GM20431 (cell line): ENCODE results near the gene POU6F2.

Experiments used
- in situ Hi-C: fragments of 300-500 bp; cut with MseI, MboI; formaldehyde crosslinking; loops from one replicate; pipeline ENCODE4 v1.15.0; 2020; ENCODE audit warnings: low sequenced_read_pairs; ENCODE audit not compliant: unreplicated experiment

The POU6F2 gene

GRCh38 chr7:38977685-38978084 is at the start of gene POU6F2:
Gene POU6F2 (plus strand): TSS chr7:38977909. CDS start chr7:38977954, 45 bp downstream.
- in situ Hi-C loops = no loop called here

DNA sequence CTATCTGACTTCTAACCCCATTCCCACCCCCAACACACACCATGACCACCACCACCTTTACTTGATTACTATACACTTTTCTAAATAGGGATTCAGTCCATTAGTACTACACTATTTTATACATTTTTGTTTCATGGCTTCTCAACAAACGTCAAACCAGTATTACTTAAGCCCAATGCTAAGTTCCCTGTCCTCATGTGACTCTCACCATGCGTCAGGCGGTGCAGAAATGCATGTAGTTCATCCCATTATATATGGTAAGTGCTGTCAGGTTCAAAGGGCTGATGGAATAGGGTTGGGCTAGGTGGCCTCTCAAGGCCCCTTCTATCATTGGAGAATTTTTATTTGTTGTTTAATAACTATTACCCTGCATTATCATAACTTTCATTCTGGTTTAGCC is 49.2 kb upstream of the POU6F2 start:
- in situ Hi-C loops = loop anchor here (25.0 kb wide), 1 partner anchor 534 kb away; no protein-coding TSS in a partner anchor

DNA sequence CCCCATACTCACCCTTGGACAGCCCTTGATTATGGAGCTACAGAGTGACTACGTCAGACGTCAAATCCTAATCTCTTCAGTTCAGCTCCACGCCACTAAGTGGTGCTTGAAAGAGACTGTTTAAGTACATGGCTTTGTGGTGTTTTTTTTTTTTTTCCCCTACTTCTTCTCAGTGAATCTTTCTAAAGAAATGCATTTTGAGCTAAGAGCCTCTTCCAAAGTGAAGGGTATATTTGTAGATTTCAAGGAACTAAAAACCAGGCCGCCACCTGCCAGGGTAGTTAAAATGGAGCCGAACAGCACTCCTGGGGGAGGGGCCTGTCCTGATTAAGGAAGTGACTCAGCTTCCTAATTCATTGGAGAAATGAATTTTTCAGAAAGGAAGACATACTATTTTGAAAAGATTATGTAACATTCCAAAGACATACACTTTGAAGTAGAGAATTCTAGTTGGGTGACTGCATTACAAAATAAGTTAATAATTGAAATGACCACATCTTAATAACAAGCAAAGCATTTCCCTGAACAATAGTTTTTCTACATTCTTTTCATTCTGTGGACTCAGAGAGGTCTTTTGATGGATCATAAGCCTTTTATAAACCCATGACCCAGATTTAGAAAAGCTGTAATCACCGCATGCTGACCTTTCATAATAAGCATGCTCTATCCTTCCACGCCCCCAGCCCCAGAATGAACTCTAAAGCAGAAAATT is 48.1 kb upstream of the POU6F2 start:
- in situ Hi-C loops = loop anchor here (25.0 kb wide), 1 partner anchor 533 kb away; no protein-coding TSS in a partner anchor

- in situ Hi-C loops = loop anchor here (25.0 kb wide), 1 partner anchor 530 kb away; no protein-coding TSS in a partner anchor
These were observed 45.1 kb upstream of the POU6F2 start for GRCh38 chr7:38932509-38933168.

DNA sequence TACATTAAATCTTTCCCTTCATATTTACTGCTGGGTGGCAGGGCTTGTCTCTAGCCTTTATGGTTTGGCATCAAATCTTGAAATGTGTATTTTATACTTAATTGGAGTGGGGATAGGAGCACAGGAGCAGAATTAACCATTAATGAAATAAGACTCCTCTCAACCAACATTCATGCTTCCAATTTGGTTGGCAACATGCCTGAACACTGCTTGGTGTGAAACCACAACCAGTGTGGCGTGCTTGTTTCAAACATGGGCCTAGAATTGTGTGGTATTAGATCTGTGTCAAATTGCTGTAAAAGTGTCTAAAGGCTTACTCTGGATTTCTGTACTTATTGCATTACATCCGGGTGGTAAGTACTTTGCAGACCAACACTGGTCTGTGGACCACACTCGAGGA is 43.7 kb upstream of the POU6F2 start:
- in situ Hi-C loops = loop anchor here (25.0 kb wide), 1 partner anchor 528 kb away; no protein-coding TSS in a partner anchor

DNA sequence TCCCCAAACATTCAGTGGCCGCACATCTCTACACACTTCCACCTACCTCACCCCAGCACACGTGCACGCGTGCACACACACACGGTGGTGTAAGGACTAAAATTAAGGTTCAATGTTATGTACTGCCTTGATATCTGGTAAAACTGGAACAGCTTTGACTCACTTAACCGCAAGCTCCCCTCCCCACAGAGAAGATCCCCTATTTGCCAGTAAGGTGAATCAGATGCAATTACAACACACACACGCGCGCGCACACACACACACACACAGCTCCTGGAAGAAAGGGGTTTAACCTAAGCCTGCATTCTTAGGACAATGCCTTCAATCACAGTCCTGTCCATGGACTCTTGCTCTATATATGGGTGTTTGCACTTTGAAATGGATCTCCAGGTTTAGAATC is 43.2 kb upstream of the POU6F2 start:
- in situ Hi-C loops = loop anchor here (25.0 kb wide), 1 partner anchor 528 kb away; no protein-coding TSS in a partner anchor

DNA sequence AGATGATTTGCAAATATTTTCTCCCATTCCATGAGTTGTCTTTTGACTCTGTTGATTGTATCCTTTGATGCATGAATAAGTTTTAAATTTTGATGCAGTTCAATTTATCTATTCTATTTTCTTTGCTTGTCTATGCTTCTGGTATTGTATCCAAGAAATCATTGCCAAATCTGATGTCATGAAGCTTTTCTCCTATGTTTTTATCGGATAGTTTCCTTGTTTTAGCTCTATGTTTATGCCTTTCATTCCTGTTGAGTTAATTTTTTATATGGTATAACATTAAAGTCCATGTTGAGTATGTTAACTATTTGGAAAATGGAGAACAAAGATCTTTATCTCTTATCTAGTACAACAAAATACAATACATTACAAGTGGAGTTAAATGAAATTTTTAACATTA is 41.1 kb upstream of the POU6F2 start:
- in situ Hi-C loops = loop anchor here (25.0 kb wide), 1 partner anchor 526 kb away; no protein-coding TSS in a partner anchor

- in situ Hi-C loops = loop anchor here (25.0 kb wide), 1 partner anchor 524 kb away; no protein-coding TSS in a partner anchor
These were observed 39.7 kb upstream of the POU6F2 start for GRCh38 chr7:38938001-38938485.

- in situ Hi-C loops = loop anchor here (25.0 kb wide), 1 partner anchor 524 kb away; no protein-coding TSS in a partner anchor
These were observed 39.1 kb upstream of the POU6F2 start for GRCh38 chr7:38938589-38938988.

DNA sequence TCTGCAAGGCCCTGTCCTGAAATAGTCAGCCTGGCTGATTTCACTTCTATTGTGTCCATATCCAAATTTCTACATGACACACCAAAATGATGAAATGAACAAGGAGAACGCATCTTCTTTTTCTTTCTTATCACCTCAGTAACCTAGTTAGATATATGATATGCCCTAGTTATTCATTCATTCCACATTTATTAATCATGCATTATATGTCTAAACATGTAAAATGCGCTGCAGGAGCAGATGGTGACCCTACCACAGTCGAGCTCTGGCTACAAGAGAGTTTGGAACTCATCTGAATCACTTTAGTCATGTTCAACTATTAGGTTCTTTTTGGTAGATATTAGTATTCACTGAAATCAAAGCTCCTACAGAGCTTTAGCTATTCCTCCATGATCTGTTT is 36.9 kb upstream of the POU6F2 start:
- in situ Hi-C loops = loop anchor here (25.0 kb wide), 1 partner anchor 522 kb away; no protein-coding TSS in a partner anchor

DNA sequence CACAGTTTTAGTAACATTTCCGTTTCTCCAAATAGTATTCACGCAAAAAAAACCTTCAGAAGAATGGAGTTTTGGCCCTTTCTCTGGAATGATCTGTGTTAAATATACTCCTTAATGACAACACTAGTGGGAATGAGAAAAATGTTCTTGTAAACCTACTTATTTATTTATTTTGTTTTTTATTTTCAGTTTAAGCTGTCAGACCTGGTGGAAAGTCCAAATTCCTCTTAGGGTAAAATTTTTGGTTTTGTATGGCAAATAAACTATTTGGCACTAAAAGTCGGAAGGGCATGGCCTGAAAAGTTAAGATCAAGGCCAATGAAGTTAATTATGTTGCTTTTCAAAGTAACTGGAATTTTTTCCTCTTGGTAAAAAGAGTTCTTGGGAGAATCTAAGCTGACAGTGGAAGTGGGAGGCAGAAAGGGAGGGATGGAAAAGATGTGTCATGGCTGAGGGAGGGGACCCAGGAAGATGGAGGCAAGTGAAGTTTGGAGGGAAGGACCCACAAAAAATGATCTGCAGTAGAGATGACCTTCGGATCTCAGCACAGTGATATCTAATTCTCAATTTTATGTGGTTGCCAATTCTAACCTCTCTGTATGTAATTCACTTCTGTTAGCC is 35.2 kb upstream of the POU6F2 start:
- in situ Hi-C loops = loop anchor here (25.0 kb wide), 1 partner anchor 520 kb away; no protein-coding TSS in a partner anchor

DNA sequence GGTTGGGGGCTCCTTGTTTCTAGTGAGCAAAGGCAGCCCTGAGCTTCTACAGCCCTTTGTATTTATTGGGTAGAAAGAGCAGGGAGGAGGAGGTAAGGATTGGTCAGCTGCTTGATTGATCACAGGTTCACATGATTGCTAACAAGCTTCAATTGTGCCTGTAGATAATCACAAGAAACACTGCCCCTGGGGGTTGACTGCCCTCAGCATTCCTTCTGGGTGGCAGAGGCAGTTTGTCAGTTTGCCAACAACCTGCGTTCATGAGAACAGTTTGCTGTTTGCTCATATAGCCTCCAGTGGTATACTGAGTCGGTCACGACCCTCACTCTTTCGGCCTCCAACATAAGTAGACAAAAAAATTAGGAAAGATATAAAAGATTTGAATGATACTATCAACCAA is 30.2 kb upstream of the POU6F2 start:
- in situ Hi-C loops = loop anchor here (25.0 kb wide), 1 partner anchor 515 kb away; no protein-coding TSS in a partner anchor

DNA sequence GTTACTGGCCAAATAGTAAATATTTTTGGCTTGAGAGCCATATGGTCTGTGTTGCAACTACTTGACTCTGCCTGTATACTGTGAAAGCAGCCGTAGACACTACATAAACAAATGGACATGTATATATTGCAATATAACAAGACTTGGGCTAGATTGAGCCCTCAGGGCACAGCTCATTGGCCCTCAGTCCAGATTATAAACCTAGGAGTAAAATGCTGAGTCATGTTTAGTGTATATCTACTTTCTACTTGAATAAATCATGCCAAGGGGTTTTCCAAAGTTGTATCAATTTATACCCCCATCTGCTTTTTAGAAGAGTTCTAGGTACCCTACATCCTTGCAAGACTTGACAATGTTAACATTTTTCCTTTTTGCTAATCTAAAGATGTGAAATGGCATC is 27.4 kb upstream of the POU6F2 start:
- in situ Hi-C loops = no loop called here

DNA sequence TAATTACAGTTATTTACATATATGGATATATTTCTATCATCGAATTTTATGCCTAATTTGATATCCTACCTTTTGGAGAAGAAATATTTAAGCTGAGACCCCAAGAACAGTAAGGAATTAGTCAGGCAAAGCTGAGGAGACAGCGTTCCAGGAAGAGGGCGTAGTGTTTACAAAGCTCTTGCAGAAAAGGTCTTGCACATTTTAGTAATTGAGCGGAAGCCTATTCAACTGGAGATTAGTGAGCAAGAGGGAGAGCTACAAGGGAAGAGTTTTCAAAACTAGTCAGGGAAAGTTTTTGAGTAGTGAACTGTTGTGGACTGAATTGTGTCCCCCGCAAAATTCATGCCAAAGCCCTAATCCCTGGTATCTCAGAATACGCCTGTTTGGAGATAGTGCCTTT is 26.5 kb upstream of the POU6F2 start:
- in situ Hi-C loops = no loop called here

GRCh38 chr7:38953227-38953626 is 24.5 kb upstream of the POU6F2 start:
- in situ Hi-C loops = no loop called here

DNA sequence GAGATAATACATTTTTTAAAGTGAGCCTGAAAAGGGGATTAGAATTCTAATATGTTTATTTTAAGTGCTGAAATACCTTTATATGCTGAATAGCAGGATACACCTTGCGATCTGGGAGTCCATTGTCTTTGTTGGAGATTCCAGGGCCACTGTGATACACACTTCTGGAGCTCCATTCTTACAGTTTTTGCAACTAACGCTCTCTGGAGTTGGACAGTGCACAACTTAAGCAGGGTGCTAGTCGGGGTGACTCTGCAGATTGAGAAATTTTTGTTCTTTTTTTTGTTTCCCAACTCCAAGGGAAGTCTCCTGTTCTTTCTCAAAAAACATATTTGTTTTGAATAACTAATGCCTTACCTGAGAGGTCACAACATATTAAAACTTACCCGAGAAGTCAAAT is 23.7 kb upstream of the POU6F2 start:
- in situ Hi-C loops = no loop called here

DNA sequence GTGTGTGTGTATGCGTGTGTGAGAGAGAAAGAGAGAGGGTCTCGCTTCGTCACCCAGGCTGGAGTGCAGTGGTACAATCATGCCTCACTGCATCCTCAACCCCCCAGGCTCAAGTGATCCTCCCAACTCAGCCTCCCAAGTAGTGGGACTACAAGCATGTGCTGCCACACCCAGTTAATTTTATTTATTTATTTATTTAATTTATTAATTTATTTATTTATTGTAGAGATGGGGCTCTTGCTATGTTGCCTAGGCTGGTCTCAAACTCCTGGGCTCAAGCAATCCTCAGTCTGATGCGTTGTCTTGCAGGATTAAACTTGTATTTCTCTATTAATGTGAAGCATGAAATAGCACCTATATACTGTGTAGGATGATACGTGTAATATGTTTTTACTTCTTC is 21.8 kb upstream of the POU6F2 start:
- in situ Hi-C loops = no loop called here

GRCh38 chr7:38962028-38962427 is 15.7 kb upstream of the POU6F2 start:
- in situ Hi-C loops = no loop called here

GRCh38 chr7:38964921-38965320 is 12.8 kb upstream of the POU6F2 start:
- in situ Hi-C loops = no loop called here

- in situ Hi-C loops = no loop called here
These were observed 3.9 kb upstream of the POU6F2 start for GRCh38 chr7:38973760-38974159.
